GM12878 (cell line): ENCODE results near the gene TLE2. TPM values are rescaled to one million over a fixed set of nuclear protein-coding genes. Genes with fewer than 3 reads are reported as not detected.

Source experiments
- ATAC-seq: fragments of 200-7000 bp; cut with Tn5 transposase; 3 replicates; pipeline ENCODE4 v1.9.1; 2020; ENCODE audit warnings: mild to moderate bottlenecking, moderate library complexity
- BruUV-seq: library from RNA; stranded (reverse); fragments of 400-500 nt; replicated peaks from 2 replicates; lab custom pipeline; 2021; lab: Mats Ljungman, UMichigan
- CTCF ChIA-PET: fragments of 300-600 bp; sonication (Branson Sonifier 250); formaldehyde crosslinking; extraction: SDS; loops from one replicate; lab custom pipeline; 2021; ENCODE audit warnings: inconsistent platforms; lab: Yijun Ruan, JAX
- POLR2A ChIA-PET: fragments of 350-600 bp; formaldehyde crosslinking; extraction: SDS; loops from one replicate; lab custom pipeline; 2021; ENCODE audit warnings: inconsistent platforms; lab: Charles Lee
- RAD21 ChIA-PET: fragments of 300-600 bp; sonication (Branson Sonifier 250); formaldehyde crosslinking; loops from one replicate; lab custom pipeline; 2023; ENCODE audit warnings: antibody characterized with exemption; ENCODE audit not compliant: unreplicated experiment; lab: Charles Lee
- SMC1A ChIA-PET: fragments of 300-600 bp; sonication (Branson Sonifier 250); formaldehyde crosslinking; loops from one replicate; lab custom pipeline; 2023; ENCODE audit not compliant: unreplicated experiment, uncharacterized antibody; lab: Charles Lee
- DNase-seq: peaks from one replicate; pipeline ENCODE4 v3.0.0-alpha.2; 2011; ENCODE audit warnings: low read depth, low spot score
- FAIRE-seq: peaks from 3 replicates; lab custom pipeline; 2011; peaks lifted over from hg19 to GRCh38; lab: Jason Lieb, UNC
- H2AFZ ChIP-seq: 2 replicates; pipeline ENCODE4 v1.6.0; 2011; ENCODE audit warnings: low read depth, low read length, control low read depth; ENCODE audit not compliant: control insufficient read depth
- H3K27ac ChIP-seq: 2 replicates; pipeline ENCODE4 v1.5.1; 2011; ENCODE audit warnings: control low read depth; ENCODE audit not compliant: control insufficient read depth, insufficient read depth
- H3K27me3 ChIP-seq, 2 experiments: replicated peaks in 1 of 2; 2 replicates each; pipeline versions ENCODE4 v1.6.0 to v1.6.1; 2011; ENCODE audit warnings: low read length in 1 of 2; ENCODE audit not compliant: control insufficient read depth in 2 of 2, insufficient read depth in 2 of 2
- H3K36me3 ChIP-seq, 2 experiments: 2 replicates each; pipeline ENCODE4 v1.5.1; 2011; ENCODE audit warnings: low read length in 1 of 2; ENCODE audit not compliant: control insufficient read depth in 2 of 2, insufficient read depth in 2 of 2
- H3K4me1 ChIP-seq: 2 replicates; pipeline ENCODE4 v1.6.1; 2011; ENCODE audit warnings: mild to moderate bottlenecking, low read length, moderate library complexity, mixed read lengths; ENCODE audit not compliant: control insufficient read depth, insufficient read depth
- H3K4me2 ChIP-seq: 2 replicates; pipeline ENCODE4 v1.6.0; 2011; ENCODE audit warnings: control low read depth; ENCODE audit not compliant: control insufficient read depth, insufficient read depth
- H3K4me3 ChIP-seq: fragments of 200-600 bp; sonication (generic); 2 replicates; pipeline ENCODE4 v1.5.1; 2016
- H3K79me2 ChIP-seq: 2 replicates; pipeline ENCODE4 v1.6.0; 2011; ENCODE audit warnings: low read length; ENCODE audit not compliant: control insufficient read depth, insufficient read depth
- H3K9ac ChIP-seq: 2 replicates; pipeline ENCODE4 v1.8.0; 2011; ENCODE audit warnings: low read length, control low read depth, mixed read lengths; ENCODE audit not compliant: control insufficient read depth, insufficient read depth
- H3K9me3 ChIP-seq: replicated peaks from 3 replicates; pipeline ENCODE4 v1.5.1; 2011; ENCODE audit warnings: mild to moderate bottlenecking, low read length; ENCODE audit not compliant: control insufficient read depth, insufficient read depth
- H4K20me1 ChIP-seq: 2 replicates; pipeline ENCODE4 v1.6.0; 2011; ENCODE audit not compliant: control insufficient read depth, insufficient read depth
- BHLHE40 ChIP-seq, 2 experiments: fragments of 450-650 bp in 1 of 2; IDR thresholded peaks; 2 replicates each; pipeline ENCODE4 v1.6.1; 2011 to 2017; ENCODE audit warnings: low read depth in 2 of 2, borderline replicate concordance in 1 of 2, improper control_type of control experiment in 1 of 2, low read length in 1 of 2, mild to moderate bottlenecking in 1 of 2
- HDGF ChIP-seq: fragments of 450-650 bp; IDR thresholded peaks from 2 replicates; pipeline ENCODE4 v1.6.1; 2016; ENCODE audit warnings: antibody characterized with exemption
- JUND ChIP-seq: IDR thresholded peaks from 2 replicates; pipeline ENCODE4 v1.6.1; 2012; ENCODE audit warnings: low read depth, mild to moderate bottlenecking, low read length, improper control_type of control experiment, moderate library complexity
- MEF2B ChIP-seq: fragments of 450-650 bp; IDR thresholded peaks from 2 replicates; pipeline ENCODE4 v1.6.1; 2018; ENCODE audit warnings: mild to moderate bottlenecking, moderate library complexity; ENCODE audit not compliant: partially characterized antibody, poor library complexity, severe bottlenecking
- POLR2A ChIP-seq: IDR thresholded peaks from 2 replicates; pipeline ENCODE4 v1.6.1; 2011; ENCODE audit warnings: low read depth, mild to moderate bottlenecking, low read length
- RELA ChIP-seq: fragments of 450-650 bp; IDR thresholded peaks from 2 replicates; pipeline ENCODE4 v1.8.0; 2014; ENCODE audit warnings: borderline replicate concordance; ENCODE audit not compliant: partially characterized antibody
- REST ChIP-seq: IDR thresholded peaks from 2 replicates; pipeline ENCODE4 v1.6.1; 2012; ENCODE audit warnings: mild to moderate bottlenecking, low read depth, low read length
- TARDBP ChIP-seq: IDR thresholded peaks from 2 replicates; pipeline ENCODE4 v1.6.1; 2016; ENCODE audit warnings: borderline replicate concordance
- TBL1XR1 ChIP-seq: IDR thresholded peaks from 2 replicates; pipeline ENCODE4 v1.6.1; 2012; ENCODE audit warnings: low read depth, low read length, improper control_type of control experiment
- WRNIP1 ChIP-seq: IDR thresholded peaks from 2 replicates; pipeline ENCODE4 v1.6.1; 2011; ENCODE audit warnings: low read depth, low read length, improper control_type of control experiment, borderline replicate concordance
- ZBED1 ChIP-seq: IDR thresholded peaks from 2 replicates; pipeline ENCODE4 v1.6.1; 2016; ENCODE audit warnings: borderline replicate concordance
- ZBTB33 ChIP-seq: fragments of 450-650 bp; IDR thresholded peaks from 2 replicates; pipeline ENCODE4 v1.6.1; 2017; ENCODE audit warnings: mild to moderate bottlenecking
- WGBS: methylation state at CpG from one replicate; pipeline ENCODE4 v1.1.6; 2016; ENCODE audit warnings: low lambda C conversion rate; ENCODE audit not compliant: insufficient replicate concordance, insufficient coverage; ENCODE audit errors: missing lambda C conversion rate; 5-methylcytosine and 5-hydroxymethylcytosine counted together
- in situ Hi-C: fragments of 300-500 bp; cut with MboI; formaldehyde crosslinking; loops from 9 replicates; pipeline ENCODE4 v1.14.3; 2018; ENCODE audit warnings: mixed read lengths
- intact Hi-C: fragments of 100-400 bp; cut with micrococcal nuclease; formaldehyde crosslinking; loops from one replicate; pipeline ENCODE4 v1.14.2; 2022; ENCODE audit not compliant: unreplicated experiment
- polyA plus RNA-seq, 11 experiments: library from polyadenylated mRNA; depleted of rRNA in 4 of 11; unstranded in 6 of 11; stranded (reverse) in 5 of 11; fragments of >200 nt; fragmentation: Nextera tagmentation in 4 of 11; fragmentation: Illumina TruSeq in 1 of 11; extraction: Ambion mirVana in 4 of 11; extraction: Trizol in 1 of 11; gene quantifications; 1 replicate in 1 of 11; 2 replicates in 10 of 11; pipeline versions ENCODE4 v1.2.1 to v1.2.3, GENCODE V29; 2011 to 2016; ENCODE audit warnings: inconsistent platforms in 2 of 11, missing spikeins in 2 of 11, low read depth in 1 of 11
- total RNA-seq, 4 experiments: library from RNA; depleted of rRNA in 3 of 4; stranded (reverse); fragments of >200 nt in 3 of 4; fragmentation: Illumina TruSeq in 1 of 4; extraction: Trizol in 1 of 4; gene quantifications; 2 replicates each; pipeline versions ENCODE4 v1.2.1 to v1.2.3, GENCODE V29; 2013 to 2021
- TF ChIP-seq, protein P1 (sequence below): fragments of 450-650 bp; IDR thresholded peaks from 2 replicates; pipeline ENCODE4 v1.6.1; 2017; ENCODE audit warnings: mild to moderate bottlenecking, low read depth, inconsistent platforms; ENCODE audit not compliant: poor library complexity, severe bottlenecking
- TF ChIP-seq, protein P2 (sequence below): fragments of 450-650 bp; IDR thresholded peaks from 2 replicates; pipeline ENCODE4 v1.6.1; 2017; ENCODE audit warnings: borderline replicate concordance

The TLE2 gene
- total and polyA plus RNA-seq, 10 of the 15 experiments (the other 5 are each of a cell fraction or from before 2014, with no cell fraction given): 0.05 to 0.21 (median 0.11) TPM; not detected in 5

- TF ChIP-seq RELA: no peak
- TF ChIP-seq WRNIP1: no peak
- no peak for TF ChIP-seq HDGF
- no peak for TF ChIP-seq POLR2A
- TF ChIP-seq REST: no peak
- TF ChIP-seq, protein P1, sequence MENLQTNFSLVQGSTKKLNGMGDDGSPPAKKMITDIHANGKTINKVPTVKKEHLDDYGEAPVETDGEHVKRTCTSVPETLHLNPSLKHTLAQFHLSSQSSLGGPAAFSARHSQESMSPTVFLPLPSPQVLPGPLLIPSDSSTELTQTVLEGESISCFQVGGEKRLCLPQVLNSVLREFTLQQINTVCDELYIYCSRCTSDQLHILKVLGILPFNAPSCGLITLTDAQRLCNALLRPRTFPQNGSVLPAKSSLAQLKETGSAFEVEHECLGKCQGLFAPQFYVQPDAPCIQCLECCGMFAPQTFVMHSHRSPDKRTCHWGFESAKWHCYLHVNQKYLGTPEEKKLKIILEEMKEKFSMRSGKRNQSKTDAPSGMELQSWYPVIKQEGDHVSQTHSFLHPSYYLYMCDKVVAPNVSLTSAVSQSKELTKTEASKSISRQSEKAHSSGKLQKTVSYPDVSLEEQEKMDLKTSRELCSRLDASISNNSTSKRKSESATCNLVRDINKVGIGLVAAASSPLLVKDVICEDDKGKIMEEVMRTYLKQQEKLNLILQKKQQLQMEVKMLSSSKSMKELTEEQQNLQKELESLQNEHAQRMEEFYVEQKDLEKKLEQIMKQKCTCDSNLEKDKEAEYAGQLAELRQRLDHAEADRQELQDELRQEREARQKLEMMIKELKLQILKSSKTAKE: no peak
Observed at GRCh38 chr19:2967972-2968371, 61.1 kb downstream of the TLE2 start (continued).

DNA sequence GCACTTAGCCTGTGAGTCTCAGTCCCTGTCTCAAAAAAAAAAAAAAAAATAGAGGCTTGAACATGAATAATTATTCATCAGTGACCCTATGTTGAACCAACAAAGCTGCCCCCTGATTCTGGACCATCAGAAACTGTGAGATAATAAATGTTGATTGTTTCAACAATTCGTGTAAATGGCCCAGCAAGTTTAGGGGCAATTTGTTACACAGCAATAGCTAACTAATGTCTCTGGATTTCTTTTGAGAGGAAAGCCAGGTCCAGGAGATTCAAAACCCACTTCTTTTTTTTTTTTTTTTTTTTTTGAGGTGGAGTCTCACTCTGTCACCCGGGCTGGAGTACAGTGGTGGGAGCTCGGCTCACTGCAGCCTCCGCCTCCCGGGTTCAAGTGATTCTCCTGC is 64.2 kb downstream of the TLE2 start:
- ChIA-PET RAD21 (no interaction called here), POLR2A (interaction anchor here (0.6 to 0.7 kb wide), 3 partner anchors 51 to 1148 kb away, joined by 3 to 6 read pairs (median 5); no protein-coding TSS in a partner anchor), CTCF (interaction anchor here (0.7 to 5.0 kb wide), 5 partner anchors 14 to 165 kb away, joined by 3 to 24 read pairs (median 4); no protein-coding TSS in a partner anchor), SMC1A (interaction anchor here (0.8 to 1.3 kb wide), 3 partner anchors 108 to 139 kb away, joined by 3 to 4 read pairs (median 3); no protein-coding TSS in a partner anchor)
- intact Hi-C loops (no loop called here), in situ Hi-C loops (loop anchor here (5.0 kb wide), 1 partner anchor 137 kb away; no protein-coding TSS in a partner anchor)
- 96% methylated on average over 3 of the region's 5 CpGs for WGBS
- Histone ChIP-seq H3K9ac (no peak overlapping the region), H3K9me3 (no peaks in the 10 kb centered on the region), H3K27ac (no peak overlapping the region), H3K79me2 (no peaks in the 10 kb centered on the region), H4K20me1 (no peaks in the 10 kb centered on the region), H2AFZ (no peak overlapping the region), H3K27me3 (no peaks in the 10 kb centered on the region), H3K36me3 (no peaks in the 10 kb centered on the region), H3K4me3 (no peak overlapping the region), H3K4me1 (peaks cover 4% of the 10 kb centered on the region; the same call in 1 of the 2 replicates), H3K4me2 (no peak overlapping the region)
- no peak for DNase-seq
- ATAC-seq: no peak
- no peak for FAIRE-seq
- BruUV-seq: no TSS peak
- TF ChIP-seq ZBTB33 (no peak), MEF2B (no peak), JUND (no peak), HDGF (no peak), ZBED1 (no peak), BHLHE40 (IDR thresholded peaks at IDR 0.05; ENCODE audit: borderline replicate concordance in 1 of 2, low read depth in 2 of 2, low read length in 1 of 2) (no peak), TARDBP (no peak), TBL1XR1 (no peak)
- TF ChIP-seq, protein P2, sequence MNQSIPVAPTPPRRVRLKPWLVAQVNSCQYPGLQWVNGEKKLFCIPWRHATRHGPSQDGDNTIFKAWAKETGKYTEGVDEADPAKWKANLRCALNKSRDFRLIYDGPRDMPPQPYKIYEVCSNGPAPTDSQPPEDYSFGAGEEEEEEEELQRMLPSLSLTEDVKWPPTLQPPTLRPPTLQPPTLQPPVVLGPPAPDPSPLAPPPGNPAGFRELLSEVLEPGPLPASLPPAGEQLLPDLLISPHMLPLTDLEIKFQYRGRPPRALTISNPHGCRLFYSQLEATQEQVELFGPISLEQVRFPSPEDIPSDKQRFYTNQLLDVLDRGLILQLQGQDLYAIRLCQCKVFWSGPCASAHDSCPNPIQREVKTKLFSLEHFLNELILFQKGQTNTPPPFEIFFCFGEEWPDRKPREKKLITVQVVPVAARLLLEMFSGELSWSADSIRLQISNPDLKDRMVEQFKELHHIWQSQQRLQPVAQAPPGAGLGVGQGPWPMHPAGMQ: no peak
